GM18868 (cell line): ENCODE results near the gene ABHD16B.
"Not testable (repeated sequence)": the region's sequence is repeated elsewhere in the genome, so short reads cannot be mapped to it uniquely, and the experiment has no call there.

Experiments
- ATAC-seq: cut with Tn5 transposase; IDR thresholded peaks from one replicate; pipeline ENCODE4 v1.9.1; 2021; ENCODE audit warnings: mild to moderate bottlenecking, moderate library complexity; ENCODE audit not compliant: unreplicated experiment

ABHD16B gene

DNA sequence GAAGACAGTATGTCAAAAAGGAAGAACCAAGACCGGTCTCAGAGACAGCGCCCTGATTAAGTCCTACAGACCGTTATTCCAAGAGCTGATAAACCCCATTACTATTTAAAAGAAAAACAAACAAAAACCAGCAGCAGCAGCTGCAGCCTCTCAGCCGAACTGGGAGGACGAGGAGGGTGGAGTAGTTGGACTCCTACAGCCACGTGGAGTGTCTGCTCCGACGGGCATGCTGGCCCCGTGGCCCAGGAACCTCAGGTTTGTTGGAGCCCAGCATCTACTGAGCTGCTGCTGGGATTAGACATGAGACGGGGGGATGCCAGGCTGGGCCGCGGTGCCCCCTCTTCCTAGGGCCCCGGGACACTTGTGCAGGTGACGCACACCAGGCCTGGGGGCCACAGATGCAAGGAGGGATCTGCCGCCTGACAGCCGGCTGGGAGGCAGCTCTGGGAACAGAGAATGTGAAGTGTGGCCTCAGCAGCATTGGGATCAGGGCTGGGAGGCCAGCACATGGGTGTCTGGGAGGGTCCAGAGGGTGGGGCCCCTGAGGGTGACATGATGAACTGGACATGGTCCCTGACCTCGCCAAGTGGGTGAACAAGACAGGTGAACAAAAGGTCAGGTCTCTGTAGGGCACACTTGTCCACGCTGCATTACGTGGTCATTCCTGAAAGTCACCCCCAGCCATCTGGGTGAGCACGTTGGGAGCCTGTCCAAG, 27.4 kb upstream of the ABHD16B start:
- no peak for ATAC-seq

- ATAC-seq = no peak
Observed at GRCh38 chr20:63834491-63834880, 26.8 kb upstream of the ABHD16B start.

GRCh38 chr20:63835021-63835858, 26.1 kb upstream of the ABHD16B start:
- no peak for ATAC-seq

- ATAC-seq = no peak
Observed at GRCh38 chr20:63836458-63837344, 24.6 kb upstream of the ABHD16B start.

- no peak for ATAC-seq
Observed at GRCh38 chr20:63837479-63837878, 23.8 kb upstream of the ABHD16B start.

GRCh38 chr20:63839620-63840019, 21.7 kb upstream of the ABHD16B start:
- no peak for ATAC-seq

DNA sequence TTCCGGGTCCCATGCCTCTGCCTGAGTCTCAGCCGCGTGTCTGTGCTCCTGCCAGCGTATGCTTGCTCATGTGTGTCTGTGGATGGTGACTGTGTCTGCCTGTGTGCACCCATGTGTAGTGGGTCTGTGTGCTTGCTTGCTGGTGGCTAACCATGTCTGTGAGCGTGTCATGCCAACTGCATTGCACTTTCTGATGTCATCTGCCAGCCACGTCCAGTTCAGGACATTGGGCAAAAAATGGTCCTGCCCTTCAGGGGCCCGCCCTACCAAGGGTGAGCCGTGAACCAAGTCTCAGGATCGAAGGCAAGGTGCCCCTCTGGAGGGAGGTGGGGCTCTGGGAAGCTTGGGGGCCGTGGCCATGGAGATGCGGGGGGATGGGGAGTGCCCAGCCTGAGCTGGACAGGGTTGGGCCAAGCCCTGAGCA, 20.9 kb upstream of the ABHD16B start:
- ATAC-seq = no peak

- ATAC-seq = no peak
Observed at GRCh38 chr20:63842258-63842657, 19.0 kb upstream of the ABHD16B start.

- no peak for ATAC-seq
Observed at GRCh38 chr20:63843222-63843621, 18.1 kb upstream of the ABHD16B start.

- ATAC-seq = no peak
Observed at GRCh38 chr20:63843778-63844177, 17.5 kb upstream of the ABHD16B start.

DNA sequence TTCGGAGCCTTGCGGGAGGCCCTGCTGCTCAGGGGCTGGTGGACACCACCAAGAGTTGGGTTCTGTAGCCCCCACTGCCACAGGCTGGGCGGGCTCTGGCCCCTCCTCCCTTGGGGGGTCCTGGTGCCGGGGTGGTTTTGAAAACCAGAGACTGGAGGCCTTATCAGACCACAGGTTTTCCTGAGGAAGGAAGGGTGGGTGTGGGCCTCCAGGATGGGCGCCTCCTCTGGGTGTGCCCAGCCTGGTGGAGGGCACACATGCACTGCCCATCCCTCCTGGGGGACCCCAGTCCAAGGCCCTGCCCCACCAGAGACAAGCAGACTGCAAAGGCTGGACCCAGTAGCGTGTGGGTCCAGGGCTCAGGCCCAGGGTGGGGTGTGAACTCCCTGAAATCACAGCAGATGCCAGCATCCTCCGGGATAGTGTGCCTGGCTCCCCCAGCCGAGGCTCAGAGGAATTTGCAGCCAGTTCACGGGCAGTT, 16.7 kb upstream of the ABHD16B start:
- ATAC-seq = no peak

DNA sequence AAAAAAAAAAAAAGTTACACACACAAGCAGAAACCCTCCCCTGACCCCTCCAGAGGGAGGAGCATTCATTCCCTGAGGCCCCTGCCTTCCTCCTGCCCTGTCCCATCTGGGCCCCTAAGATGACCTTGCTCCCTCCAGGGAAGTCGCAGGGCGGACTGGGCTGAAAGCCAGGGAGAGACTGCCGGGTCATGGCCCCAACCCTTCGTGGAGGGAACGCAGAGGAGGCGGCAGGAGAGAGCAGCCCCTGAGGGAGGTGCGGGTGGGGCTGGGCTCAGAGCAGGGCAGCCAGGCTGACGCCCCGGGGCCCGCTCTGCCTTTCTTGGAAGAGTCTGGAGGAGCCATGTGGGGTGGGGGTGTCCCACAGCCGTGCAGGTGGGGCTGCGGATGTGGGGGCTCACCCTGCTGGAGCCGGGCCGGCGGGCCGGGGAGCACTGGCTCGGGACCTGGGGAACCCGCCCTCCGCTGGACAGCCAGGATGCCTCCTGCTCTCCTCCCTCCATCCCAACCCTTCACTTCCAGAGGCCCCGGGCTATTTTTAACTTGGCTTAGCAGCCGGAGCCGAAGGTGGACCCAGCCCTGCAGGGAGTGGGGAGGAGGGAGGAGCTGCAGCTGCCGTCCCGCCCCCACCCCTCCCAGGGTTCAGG, 15.0 kb upstream of the ABHD16B start:
- ATAC-seq = no peak

- ATAC-seq = no peak
Observed at GRCh38 chr20:63846888-63847236, 14.4 kb upstream of the ABHD16B start.

- no peak for ATAC-seq
Observed at GRCh38 chr20:63847237-63848002, 13.9 kb upstream of the ABHD16B start.

DNA sequence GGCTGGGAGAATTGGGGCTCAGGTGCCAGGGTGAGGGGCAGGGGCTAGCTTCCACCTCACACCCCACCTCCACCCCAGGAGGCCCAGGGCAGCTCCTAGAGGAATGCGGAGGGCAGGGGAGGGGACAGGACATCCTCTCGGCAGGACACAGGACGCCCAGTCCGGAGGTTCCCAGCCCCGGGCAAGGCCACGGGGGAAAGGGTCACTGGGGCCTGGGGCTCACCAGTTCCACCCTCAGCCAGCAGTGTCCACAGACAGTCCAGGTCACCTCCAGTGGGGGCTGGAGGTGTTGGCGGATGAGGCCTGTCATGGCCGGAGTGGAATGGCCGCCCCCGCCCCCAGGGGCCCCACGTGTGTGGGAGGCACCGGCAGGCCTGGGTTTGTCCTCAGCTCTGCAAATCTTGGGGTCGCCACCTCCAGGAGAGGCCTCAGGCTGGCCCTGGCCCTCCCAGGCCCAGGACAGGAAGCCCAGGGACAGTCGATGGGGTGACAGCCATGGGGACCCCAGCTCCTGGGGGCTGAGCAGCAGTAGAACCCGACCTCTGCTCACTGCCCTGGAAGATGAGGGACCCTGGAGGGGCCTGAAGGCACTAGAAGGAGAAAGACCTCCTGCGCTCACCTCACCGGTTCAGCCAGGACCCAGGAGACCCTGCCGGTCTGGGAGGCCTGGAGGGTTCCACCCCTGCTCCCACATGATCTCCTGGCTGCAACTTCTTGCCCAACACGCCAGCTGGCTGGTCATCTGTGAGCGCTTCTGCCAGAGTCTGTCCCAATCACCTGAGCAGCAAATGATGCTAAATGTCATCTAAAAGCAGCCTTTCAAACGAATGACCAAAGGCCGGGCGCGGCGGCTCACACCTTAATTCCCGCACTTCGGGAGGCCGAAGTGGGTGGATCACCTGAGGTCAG, 13.0 kb upstream of the ABHD16B start:
- ATAC-seq = no peak

GRCh38 chr20:63850689-63851547, 10.4 kb upstream of the ABHD16B start:
- peak; percentile 85 for ATAC-seq

DNA sequence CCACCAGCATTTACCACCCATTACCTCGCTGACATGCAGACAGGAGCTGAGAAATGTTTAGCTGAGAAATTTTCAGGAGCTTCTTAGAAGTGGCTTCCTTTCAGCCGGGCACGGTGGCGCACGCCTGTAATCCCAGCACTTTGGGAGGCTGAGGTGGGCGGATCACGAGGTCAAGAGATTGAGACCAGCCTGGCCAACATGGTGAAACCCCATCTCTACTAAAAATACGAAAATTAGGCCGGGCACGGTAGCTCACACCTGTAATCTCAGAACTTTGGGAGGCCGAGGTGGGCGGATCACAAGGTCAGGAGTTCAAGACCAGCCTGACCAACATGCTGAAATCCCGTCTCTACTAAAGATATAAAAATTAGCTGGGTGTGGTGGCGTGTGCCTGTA, 9.8 kb upstream of the ABHD16B start:
- not testable (repeated sequence) for ATAC-seq

DNA sequence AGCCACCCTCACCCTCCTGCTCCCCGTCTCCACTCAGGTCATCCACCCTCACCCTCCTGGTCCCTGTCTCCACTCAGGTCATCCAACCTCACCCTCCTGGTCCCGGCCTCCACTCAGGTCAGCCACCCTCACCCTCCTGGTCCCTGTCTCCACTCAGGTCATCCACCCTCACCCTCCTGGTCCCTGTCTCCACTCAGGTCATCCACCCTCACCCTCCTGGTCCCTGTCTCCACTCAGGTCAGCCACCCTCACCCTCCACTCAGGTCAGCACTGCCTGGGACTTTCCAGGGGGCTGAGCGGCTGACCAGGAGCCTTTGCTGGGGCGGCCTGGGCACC, 7.6 kb upstream of the ABHD16B start:
- ATAC-seq = not testable (repeated sequence)
